GM12801 (cell line): Measurements from ENCODE around the gene GUCA2A.

ENCODE experiments used
- CTCF ChIP-seq: IDR thresholded peaks from one replicate; pipeline ENCODE4 v1.5.1; 2011; ENCODE audit warnings: control low read depth; ENCODE audit not compliant: insufficient read length; ENCODE audit errors: extremely low read depth

Gene GUCA2A

GRCh38 chr1:42127767-42128166 is 36.8 kb downstream of the GUCA2A start:
- no peak for TF ChIP-seq CTCF

- no peak for TF ChIP-seq CTCF
Observed at GRCh38 chr1:42125552-42125951, 39.0 kb downstream of the GUCA2A start.

- no peak for TF ChIP-seq CTCF
Observed at GRCh38 chr1:42122408-42122807, 42.1 kb downstream of the GUCA2A start.

GRCh38 chr1:42118125-42118524 is 46.4 kb downstream of the GUCA2A start:
- TF ChIP-seq CTCF = no peak

- no peak for TF ChIP-seq CTCF
Observed at GRCh38 chr1:42117214-42117613, 47.3 kb downstream of the GUCA2A start.

- TF ChIP-seq CTCF = no peak
Observed at GRCh38 chr1:42114229-42114628, 50.3 kb downstream of the GUCA2A start.
